Erythroblast (primary cell): ENCODE results near the gene SLC24A2.

Experiments used
- GATA1 ChIP-seq: IDR thresholded peaks from 2 replicates; pipeline ENCODE4 v1.6.1; 2011; ENCODE audit warnings: low read depth, mild to moderate bottlenecking, control low read depth, low read length, moderate library complexity
- POLR2A ChIP-seq: IDR thresholded peaks from 2 replicates; pipeline ENCODE4 v1.6.1; 2011; ENCODE audit warnings: mild to moderate bottlenecking, low read length

DNA sequence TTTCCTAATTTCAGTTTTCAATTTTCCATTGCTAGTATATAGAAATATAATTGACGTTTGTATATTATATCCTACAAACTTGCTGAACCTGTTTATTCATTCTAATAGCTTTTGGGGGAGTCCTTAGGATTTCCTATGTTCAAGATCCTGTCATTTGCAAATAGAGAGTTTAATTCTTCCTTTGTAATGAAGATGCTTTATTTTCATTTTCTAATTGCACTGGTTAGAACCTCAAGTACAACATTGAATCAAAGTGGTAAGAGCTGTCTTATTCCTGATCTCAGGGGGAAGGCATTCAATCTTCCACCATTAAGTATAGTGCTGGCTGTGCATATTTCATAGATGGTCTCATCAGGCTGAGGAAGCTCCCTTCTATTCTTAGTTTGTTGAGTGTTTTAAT, 15.6 kb upstream of the SLC24A2 start:
- TF ChIP-seq POLR2A, result no peak
- TF ChIP-seq GATA1, result no peak
